Measurements from ENCODE around the gene ZNF141.
"Not testable (repeated sequence)": the region's sequence is repeated elsewhere in the genome, so short reads cannot be mapped to it uniquely, and the experiment has no call there.

Gene ZNF141

GRCh38 chr4:337143-337931 is at the start of gene ZNF141:
Gene ZNF141, plus strand, starts transcription at chr4:337814. Its CDS starts 170 bp downstream, at chr4:337984.
- DNase-seq = peak; percentile 94

- no peak for DNase-seq
These were observed 48.7 kb upstream of the ZNF141 start for GRCh38 chr4:288891-289290.

GRCh38 chr4:294732-295131 is 42.9 kb upstream of the ZNF141 start:
- no peak for DNase-seq

- DNase-seq = no peak
These were observed 35.2 kb upstream of the ZNF141 start for GRCh38 chr4:302381-302780.

- not testable (repeated sequence) for DNase-seq
These were observed 33.1 kb upstream of the ZNF141 start for GRCh38 chr4:304516-304915.

GRCh38 chr4:304969-305680 is 32.5 kb upstream of the ZNF141 start, which contains the start of gene ZNF732:
Gene ZNF732, minus strand, starts transcription at chr4:305474. Its CDS starts 164 bp downstream, at chr4:305310.
- no peak for DNase-seq

- peak; percentile 23 for DNase-seq
These were observed 31.1 kb upstream of the ZNF141 start for GRCh38 chr4:306551-306961.

GRCh38 chr4:309807-310206 is 27.8 kb upstream of the ZNF141 start:
- DNase-seq = no peak

- DNase-seq = no peak
These were observed 23.2 kb upstream of the ZNF141 start for GRCh38 chr4:314296-314903.

GRCh38 chr4:328729-329128 is 8.9 kb upstream of the ZNF141 start:
- DNase-seq = no peak

- DNase-seq = no peak
These were observed 2.1 kb upstream of the ZNF141 start for GRCh38 chr4:335515-335914.

GRCh38 chr4:336099-336892 is 1.3 kb upstream of the ZNF141 start:
- no peak for DNase-seq

GRCh38 chr4:336893-337142 is 796 bp upstream of the ZNF141 start:
- no peak for DNase-seq

GRCh38 chr4:337932-338758 is 531 bp downstream of the ZNF141 start:
- DNase-seq = no peak

GRCh38 chr4:338759-339097 is 1.1 kb downstream of the ZNF141 start:
- DNase-seq = no peak

GRCh38 chr4:340011-340410 is 2.4 kb downstream of the ZNF141 start:
- DNase-seq = no peak

- no peak for DNase-seq
These were observed 35.6 kb downstream of the ZNF141 start for GRCh38 chr4:373062-373839.

GRCh38 chr4:374298-375160 is 36.9 kb downstream of the ZNF141 start:
- DNase-seq = no peak

GRCh38 chr4:384311-385010 is 46.8 kb downstream of the ZNF141 start:
- no peak for DNase-seq
